Muscle layer of duodenum (tissue), 2 donors: ENCODE results near the gene WNT1.
A peak's percentile ranks its signal among the peaks of the same experiment; 100 is the strongest.

Experiments
- H3K27ac ChIP-seq: one replicate; pipeline ENCODE4 v1.7.0; 2013; ENCODE audit warnings: mild to moderate bottlenecking, low read length
- H3K27me3 ChIP-seq: one replicate; pipeline ENCODE4 v1.7.0; 2013; ENCODE audit warnings: low read depth, mild to moderate bottlenecking, control low read depth, low read length
- H3K36me3 ChIP-seq, 2 donors: one replicate each; pipeline ENCODE4 v1.7.0; 2013; ENCODE audit warnings: low read length in 2 of 2, control low read depth in 1 of 2, mild to moderate bottlenecking in 1 of 2; ENCODE audit not compliant: insufficient read depth in 2 of 2, control insufficient read depth in 1 of 2
- H3K4me1 ChIP-seq, 2 donors: one replicate each; pipeline ENCODE4 v1.7.0; 2013; ENCODE audit warnings: low read length in 2 of 2, mild to moderate bottlenecking in 2 of 2, control low read depth in 1 of 2, moderate library complexity in 1 of 2; ENCODE audit not compliant: insufficient read depth in 2 of 2, control insufficient read depth in 1 of 2
- H3K4me3 ChIP-seq, 2 donors: one replicate each; pipeline ENCODE4 v1.7.0; 2013; ENCODE audit warnings: low read length in 2 of 2, low read depth in 1 of 2, mild to moderate bottlenecking in 1 of 2
- H3K9me3 ChIP-seq, 2 donors: one replicate each; pipeline ENCODE4 v1.7.0; 2013; ENCODE audit warnings: low read length in 2 of 2, control low read depth in 1 of 2, mild to moderate bottlenecking in 1 of 2; ENCODE audit not compliant: control insufficient read depth in 1 of 2
- donor health status: healthy.

Gene WNT1

GRCh38 chr12:48961331-48961730 is 16.8 kb upstream of the WNT1 start:
- no peaks in the 10 kb centered on the region for H3K4me1 ChIP-seq
- no peaks in the 10 kb centered on the region for H3K9me3 ChIP-seq
- no peak overlapping the region for H3K27ac ChIP-seq
- H3K27me3 ChIP-seq: no peaks in the 10 kb centered on the region
- H3K36me3 ChIP-seq: no peaks in the 10 kb centered on the region
- no peak overlapping the region for H3K4me3 ChIP-seq

- Histone ChIP-seq H3K4me1 (no peaks in the 10 kb centered on the region), H3K36me3 (no peaks in the 10 kb centered on the region), H3K27me3 (no peaks in the 10 kb centered on the region), H3K9me3 (no peaks in the 10 kb centered on the region), H3K27ac (no peak overlapping the region), H3K4me3 (no peak overlapping the region)
Measured at GRCh38 chr12:48961801-48962200, 16.3 kb upstream of the WNT1 start.

GRCh38 chr12:48965298-48965838 is 12.8 kb upstream of the WNT1 start:
- peaks cover 0 to 9% of the 10 kb centered on the region in 2 donors for H3K4me1 ChIP-seq
- H3K36me3 ChIP-seq: no peaks in the 10 kb centered on the region
- no peaks in the 10 kb centered on the region for H3K9me3 ChIP-seq
- peaks cover 14% of the 10 kb centered on the region for H3K27me3 ChIP-seq
- no peak overlapping the region for H3K27ac ChIP-seq
- H3K4me3 ChIP-seq: no peak overlapping the region

GRCh38 chr12:48966177-48966895 is 11.8 kb upstream of the WNT1 start:
- Histone ChIP-seq H3K27ac (no peak overlapping the region), H3K9me3 (no peaks in the 10 kb centered on the region), H3K4me1 (peaks cover 0 to 10% of the 10 kb centered on the region in 2 donors), H3K4me3 (no peak overlapping the region), H3K27me3 (peaks cover 24% of the 10 kb centered on the region), H3K36me3 (no peaks in the 10 kb centered on the region)

GRCh38 chr12:48967991-48968390 is 10.1 kb upstream of the WNT1 start:
- H3K36me3 ChIP-seq: no peaks in the 10 kb centered on the region
- H3K4me3 ChIP-seq: no peak overlapping the region
- H3K9me3 ChIP-seq: no peaks in the 10 kb centered on the region
- H3K27me3 ChIP-seq: peaks cover 40% of the 10 kb centered on the region
- H3K27ac ChIP-seq: no peak overlapping the region
- H3K4me1 ChIP-seq: peaks cover 5 to 21% of the 10 kb centered on the region in 2 donors

- Histone ChIP-seq H3K4me1 (peaks cover 5 to 21% of the 10 kb centered on the region in 2 donors), H3K36me3 (no peaks in the 10 kb centered on the region), H3K9me3 (no peaks in the 10 kb centered on the region), H3K27ac (no peak overlapping the region), H3K4me3 (no peak overlapping the region), H3K27me3 (peaks cover 45% of the 10 kb centered on the region)
Measured at GRCh38 chr12:48968467-48968866, 9.7 kb upstream of the WNT1 start.

- peaks cover 5 to 21% of the 10 kb centered on the region in 2 donors for H3K4me1 ChIP-seq
- no peaks in the 10 kb centered on the region for H3K9me3 ChIP-seq
- H3K27ac ChIP-seq: no peak overlapping the region
- H3K27me3 ChIP-seq: peaks cover 53% of the 10 kb centered on the region
- H3K4me3 ChIP-seq: no peak overlapping the region
- H3K36me3 ChIP-seq: no peaks in the 10 kb centered on the region
Measured at GRCh38 chr12:48969160-48969771, 8.9 kb upstream of the WNT1 start.

- H3K27ac ChIP-seq: no peak overlapping the region
- H3K4me3 ChIP-seq: peak overlapping the region; percentile 26 to 40
- H3K4me1 ChIP-seq: peaks cover 5 to 21% of the 10 kb centered on the region in 2 donors
- no peaks in the 10 kb centered on the region for H3K36me3 ChIP-seq
- no peaks in the 10 kb centered on the region for H3K9me3 ChIP-seq
- H3K27me3 ChIP-seq: peaks cover 54% of the 10 kb centered on the region
Measured at GRCh38 chr12:48969833-48970701, 8.1 kb upstream of the WNT1 start.

- Histone ChIP-seq H3K27ac (no peak overlapping the region), H3K4me1 (peaks cover 5 to 21% of the 10 kb centered on the region in 2 donors), H3K9me3 (no peaks in the 10 kb centered on the region), H3K27me3 (peaks cover 54% of the 10 kb centered on the region), H3K36me3 (no peaks in the 10 kb centered on the region), H3K4me3 (peak overlapping the region; percentile 30 to 48)
Measured at GRCh38 chr12:48970702-48971334, 7.3 kb upstream of the WNT1 start.

- H3K9me3 ChIP-seq: no peaks in the 10 kb centered on the region
- no peak overlapping the region for H3K4me3 ChIP-seq
- H3K27ac ChIP-seq: no peak overlapping the region
- H3K36me3 ChIP-seq: no peaks in the 10 kb centered on the region
- H3K4me1 ChIP-seq: peaks cover 5 to 21% of the 10 kb centered on the region in 2 donors
- peaks cover 61% of the 10 kb centered on the region for H3K27me3 ChIP-seq
Measured at GRCh38 chr12:48972213-48972951, 5.7 kb upstream of the WNT1 start.
